Measurements from ENCODE around the gene ISL2.

Gene ISL2

GRCh38 chr15:76339305-76340197 lies 3.0 kb downstream of the ISL2 start:
- Histone ChIP-seq H3K9ac (ENCODE audit: low read depth, low read length) (no peak overlapping the region), H3K4me2 (ENCODE audit: insufficient read depth, low read length) (no peak overlapping the region), H2AFZ (ENCODE audit: low read depth, low read length) (no peak overlapping the region), H4K20me1 (ENCODE audit: insufficient read depth, low read length) (no peaks in the 10 kb centered on the region), H3K4me3 (ENCODE audit: low read depth in 1 of 2, low read length in 2 of 2) (no peak overlapping the region), H3K27me3 (ENCODE audit: insufficient read depth, low read length, poor library complexity) (peaks cover 3% of the 10 kb centered on the region), H3K79me2 (ENCODE audit: insufficient read depth, low read length) (no peaks in the 10 kb centered on the region), H3K4me1 (ENCODE audit: insufficient read depth, low read length) (no peaks in the 10 kb centered on the region), H3K27ac (ENCODE audit: low read length) (no peak overlapping the region), H3K9me3 (ENCODE audit: insufficient read depth, low read length, severe bottlenecking) (no peaks in the 10 kb centered on the region), H3K36me3 (ENCODE audit: insufficient read depth, low read length) (no peaks in the 10 kb centered on the region)
- TF ChIP-seq EZH2 (IDR thresholded peaks at IDR 0.05; ENCODE audit: borderline replicate concordance, low read depth, low read length, severe bottlenecking): no peak
- TF ChIP-seq CTCF (IDR thresholded peaks at IDR 0.05; ENCODE audit: borderline replicate concordance, extremely low read depth, low read length, poor library complexity, severe bottlenecking): no peak
- ATAC-seq (ENCODE audit: insufficient read depth, low read depth) (no peak), DNase-seq (no peak)

- no peaks in the 10 kb centered on the region for H3K79me2 ChIP-seq (ENCODE audit: insufficient read depth, low read length)
- TF ChIP-seq CTCF (IDR thresholded peaks at IDR 0.05; ENCODE audit: borderline replicate concordance, extremely low read depth, low read length, poor library complexity, severe bottlenecking) (no peak), EZH2 (IDR thresholded peaks at IDR 0.05; ENCODE audit: borderline replicate concordance, low read depth, low read length, severe bottlenecking) (no peak)
- H3K9ac ChIP-seq (ENCODE audit: low read depth, low read length): no peak overlapping the region
- H2AFZ ChIP-seq (ENCODE audit: low read depth, low read length): no peak overlapping the region
- DNase-seq: no peak
- H4K20me1 ChIP-seq (ENCODE audit: insufficient read depth, low read length): no peaks in the 10 kb centered on the region
- no peaks in the 10 kb centered on the region for H3K4me1 ChIP-seq (ENCODE audit: insufficient read depth, low read length)
- no peak overlapping the region for H3K4me2 ChIP-seq (ENCODE audit: insufficient read depth, low read length)
- no peaks in the 10 kb centered on the region for H3K36me3 ChIP-seq (ENCODE audit: insufficient read depth, low read length)
- H3K27me3 ChIP-seq (ENCODE audit: insufficient read depth, low read length, poor library complexity): peaks cover 3% of the 10 kb centered on the region
- no peak for ATAC-seq (ENCODE audit: insufficient read depth, low read depth)
- no peaks in the 10 kb centered on the region for H3K9me3 ChIP-seq (ENCODE audit: insufficient read depth, low read length, severe bottlenecking)
- H3K4me3 ChIP-seq (ENCODE audit: low read depth in 1 of 2, low read length in 2 of 2): no peak overlapping the region
- no peak overlapping the region for H3K27ac ChIP-seq (ENCODE audit: low read length)
Observed at GRCh38 chr15:76340198-76340802, 3.7 kb downstream of the ISL2 start.

- DNase-seq (no peak), ATAC-seq (ENCODE audit: insufficient read depth, low read depth) (no peak)
- H3K4me1 ChIP-seq (ENCODE audit: insufficient read depth, low read length): no peaks in the 10 kb centered on the region
- H3K27ac ChIP-seq (ENCODE audit: low read length): no peak overlapping the region
- H3K4me3 ChIP-seq (ENCODE audit: low read depth in 1 of 2, low read length in 2 of 2): no peak overlapping the region
- no peaks in the 10 kb centered on the region for H4K20me1 ChIP-seq (ENCODE audit: insufficient read depth, low read length)
- TF ChIP-seq CTCF (IDR thresholded peaks at IDR 0.05; ENCODE audit: borderline replicate concordance, extremely low read depth, low read length, poor library complexity, severe bottlenecking) (no peak), EZH2 (IDR thresholded peaks at IDR 0.05; ENCODE audit: borderline replicate concordance, low read depth, low read length, severe bottlenecking) (no peak)
- no peaks in the 10 kb centered on the region for H3K79me2 ChIP-seq (ENCODE audit: insufficient read depth, low read length)
- no peak overlapping the region for H3K4me2 ChIP-seq (ENCODE audit: insufficient read depth, low read length)
- no peak overlapping the region for H2AFZ ChIP-seq (ENCODE audit: low read depth, low read length)
- H3K9ac ChIP-seq (ENCODE audit: low read depth, low read length): no peak overlapping the region
- H3K9me3 ChIP-seq (ENCODE audit: insufficient read depth, low read length, severe bottlenecking): no peaks in the 10 kb centered on the region
- H3K36me3 ChIP-seq (ENCODE audit: insufficient read depth, low read length): no peaks in the 10 kb centered on the region
- peaks cover 3% of the 10 kb centered on the region for H3K27me3 ChIP-seq (ENCODE audit: insufficient read depth, low read length, poor library complexity)
Observed at GRCh38 chr15:76340803-76341365, 4.3 kb downstream of the ISL2 start.
